Gastrocnemius medialis (tissue), 4 donors: ENCODE data around the gene SLC2A1. TPM values are rescaled to one million over a fixed set of nuclear protein-coding genes. Genes with fewer than 3 reads are reported as not detected.

ENCODE experiments used
- ATAC-seq, 2 donors: fragments of 150-250 bp; one replicate each; pipeline ENCODE4 v1.9.1; 2016
- DNase-seq, 2 donors: peaks; one replicate each; pipeline ENCODE4 v3.0.0-alpha.2; 2019
- H3K27ac ChIP-seq, 4 donors: fragments of 200-600 bp; sonication (generic); 1 replicate in 1 of 4; 2 replicates in 3 of 4; pipeline ENCODE4 v1.5.1; 2016 to 2018; ENCODE audit warnings: mild to moderate bottlenecking in 2 of 4, moderate library complexity in 1 of 4
- H3K27me3 ChIP-seq, 3 donors: fragments of 200-600 bp; sonication (generic) in 2 of 3; 1 replicate in 1 of 3; 2 replicates in 2 of 3; pipeline versions ENCODE4 v1.5.1 to v1.6.0; 2016 to 2019; ENCODE audit warnings: mild to moderate bottlenecking in 1 of 3, moderate library complexity in 1 of 3
- H3K36me3 ChIP-seq, 2 donors: fragments of 200-600 bp; sonication (generic) in 1 of 2; one replicate each; pipeline ENCODE4 v1.5.1; 2017 to 2018
- H3K4me1 ChIP-seq, 2 donors: fragments of 200-600 bp; sonication (generic) in 1 of 2; one replicate each; pipeline ENCODE4 v1.5.1; 2016 to 2017; ENCODE audit warnings: mild to moderate bottlenecking in 2 of 2
- H3K4me3 ChIP-seq, 4 donors: fragments of 200-600 bp; sonication (generic) in 3 of 4; 1 replicate in 1 of 4; 2 replicates in 3 of 4; pipeline ENCODE4 v1.5.1; 2016 to 2019; ENCODE audit warnings: mild to moderate bottlenecking in 2 of 4
- H3K9me3 ChIP-seq, 3 donors: fragments of 200-600 bp; sonication (generic) in 2 of 3; 1 replicate in 1 of 3; 2 replicates in 2 of 3; pipeline ENCODE4 v1.5.1; 2016 to 2019
- CTCF ChIP-seq, 5 experiments: fragments of 450-650 bp in 3 of 5; fragments of 200-600 bp in 2 of 5; sonication (generic) in 2 of 5; IDR thresholded peaks in 4 of 5; conservative IDR thresholded peaks in 1 of 5; 1 replicate in 4 of 5; 2 replicates in 1 of 5; pipeline ENCODE4 v1.5.1; 2016 to 2019; ENCODE audit warnings: antibody characterized with exemption in 5 of 5, mild to moderate bottlenecking in 3 of 5, moderate library complexity in 3 of 5
- POLR2A ChIP-seq, 2 donors: fragments of 450-650 bp; IDR thresholded peaks; one replicate each; pipeline ENCODE4 v1.6.1; 2017; ENCODE audit warnings: antibody characterized with exemption in 2 of 2, mild to moderate bottlenecking in 2 of 2, moderate library complexity in 2 of 2
- in situ Hi-C, 4 donors: fragments of 200-750 bp; cut with MboI; loops; one replicate each; pipeline versions ENCODE4 v1.15.0 to v1.8.0; 2017; ENCODE audit warnings: low sequenced_read_pairs in 4 of 4
- intact Hi-C: fragments of 100-400 bp; cut with DNase I; formaldehyde crosslinking; loops from one replicate; pipeline ENCODE4 v1.15.1; 2023; ENCODE audit warnings: low total_unique reads
- total RNA-seq, 4 donors: library from RNA; depleted of rRNA; stranded (reverse); fragments of >200 nt; gene quantifications; one replicate each; pipeline versions ENCODE4 v1.1.0 to v1.2.3, GENCODE V29; 2016

The SLC2A1 gene
- total RNA-seq, 4 donors from 2014 or later: 6.3 to 16.1 (median 9.4) TPM

- TF ChIP-seq POLR2A (IDR thresholded peaks at IDR 0.05) (no peak), CTCF (IDR thresholded peaks at IDR 0.05 in 4 of 5, conservative IDR thresholded peaks at IDR 0.05 in 1 of 5) (no peak)
- Histone ChIP-seq H3K9me3 (no peaks in the 10 kb centered on the region), H3K4me1 (peaks cover 7 to 29% of the 10 kb centered on the region in 2 donors), H3K27me3 (no peaks in the 10 kb centered on the region), H3K27ac (peak overlapping the region in 1 of 4 donors; percentile 12), H3K36me3 (no peaks in the 10 kb centered on the region), H3K4me3 (no peak overlapping the region)
- ATAC-seq (no peak), DNase-seq (no peak)
- intact Hi-C loops: no loop called here
- in situ Hi-C loops: no loop called here
These were observed 14.3 kb downstream of the SLC2A1 start for GRCh38 chr1:42944246-42944928.

- H3K4me1 ChIP-seq: peaks cover 7 to 29% of the 10 kb centered on the region in 2 donors
- ATAC-seq: no peak
- intact Hi-C loops (no loop called here), in situ Hi-C loops (no loop called here)
- no peak for DNase-seq
- H3K9me3 ChIP-seq: no peaks in the 10 kb centered on the region
- no peaks in the 10 kb centered on the region for H3K36me3 ChIP-seq
- no peaks in the 10 kb centered on the region for H3K27me3 ChIP-seq
- TF ChIP-seq POLR2A (IDR thresholded peaks at IDR 0.05) (no peak), CTCF (IDR thresholded peaks at IDR 0.05 in 4 of 5, conservative IDR thresholded peaks at IDR 0.05 in 1 of 5) (no peak)
- no peak overlapping the region for H3K4me3 ChIP-seq
- H3K27ac ChIP-seq: peak overlapping the region in 1 of 4 donors; percentile 12
These were observed 14.9 kb downstream of the SLC2A1 start for GRCh38 chr1:42943728-42944127.

GRCh38 chr1:42943166-42943565 is 15.5 kb downstream of the SLC2A1 start:
- Histone ChIP-seq H3K9me3 (no peaks in the 10 kb centered on the region), H3K4me3 (no peak overlapping the region), H3K4me1 (peaks cover 7 to 29% of the 10 kb centered on the region in 2 donors), H3K27me3 (no peaks in the 10 kb centered on the region), H3K36me3 (no peaks in the 10 kb centered on the region), H3K27ac (peak overlapping the region in 1 of 4 donors; percentile 54)
- TF ChIP-seq POLR2A (IDR thresholded peaks at IDR 0.05) (no peak), CTCF (IDR thresholded peaks at IDR 0.05 in 4 of 5, conservative IDR thresholded peaks at IDR 0.05 in 1 of 5) (no peak)
- in situ Hi-C loops (no loop called here), intact Hi-C loops (no loop called here)
- DNase-seq: peak in 1 of 2 donors; percentile 62
- ATAC-seq: peak; percentile 29 to 65

- H3K9me3 ChIP-seq: no peaks in the 10 kb centered on the region
- DNase-seq (no peak), ATAC-seq (no peak)
- H3K4me3 ChIP-seq: no peak overlapping the region
- no peaks in the 10 kb centered on the region for H3K36me3 ChIP-seq
- intact Hi-C loops: no loop called here
- in situ Hi-C loops: no loop called here
- TF ChIP-seq CTCF (IDR thresholded peaks at IDR 0.05 in 4 of 5, conservative IDR thresholded peaks at IDR 0.05 in 1 of 5): no peak
- TF ChIP-seq POLR2A (IDR thresholded peaks at IDR 0.05): no peak
- no peaks in the 10 kb centered on the region for H3K27me3 ChIP-seq
- peaks cover 7 to 31% of the 10 kb centered on the region in 2 donors for H3K4me1 ChIP-seq
- H3K27ac ChIP-seq: peak overlapping the region in 3 of 4 donors; percentile 24 to 54 (median 35)
These were observed 16.2 kb downstream of the SLC2A1 start for GRCh38 chr1:42942444-42942843.
